ENCODE measurements around the gene CELA2A. TPM values are rescaled to one million over a fixed set of nuclear protein-coding genes. Genes with fewer than 3 reads are reported as not detected.

The CELA2A gene
- total and polyA plus RNA-seq, 10 of the 15 experiments (the other 5 are each of a cell fraction or from before 2014, with no cell fraction given) = 0.90 TPM; not detected in 9

GRCh38 chr1:15439325-15439724, 17.2 kb upstream of the CELA2A start:
- no peaks in the 10 kb centered on the region; a peak in 1 of 4 replicates for H3K27me3 ChIP-seq (replicated peaks in 1 of 2; ENCODE audit: control insufficient read depth in 2 of 2, insufficient read depth in 2 of 2, low read length in 1 of 2)
- intact Hi-C loops (cut with micrococcal nuclease; ENCODE audit: unreplicated experiment) (loop anchor here (5.0 kb wide), 1 partner anchor 303 kb away; the partner anchor contains the start of gene TMEM82), in situ Hi-C loops (cut with MboI) (no loop called here)
- TF ChIP-seq MTA2 (IDR thresholded peaks at IDR 0.05; ENCODE audit: low read depth) (no peak), SMC3 (IDR thresholded peaks at IDR 0.05; ENCODE audit: borderline replicate concordance, low read length) (no peak)
- no peak overlapping the region for H3K27ac ChIP-seq (ENCODE audit: control insufficient read depth, insufficient read depth)
- H3K9ac ChIP-seq (ENCODE audit: control insufficient read depth, insufficient read depth, low read length) = no peak overlapping the region
- H3K9me3 ChIP-seq (replicated peaks; ENCODE audit: control insufficient read depth, insufficient read depth, low read length) = no peaks in the 10 kb centered on the region
- H4K20me1 ChIP-seq (ENCODE audit: control insufficient read depth, insufficient read depth) = no peaks in the 10 kb centered on the region
- H3K79me2 ChIP-seq (ENCODE audit: control insufficient read depth, insufficient read depth, low read length) = no peaks in the 10 kb centered on the region
- ATAC-seq = no peak
- SMC1A ChIA-PET (ENCODE audit: uncharacterized antibody, unreplicated experiment) = no interaction called here
- no peak overlapping the region for H3K4me3 ChIP-seq
- no peak overlapping the region for H3K4me2 ChIP-seq (ENCODE audit: control insufficient read depth, insufficient read depth)
- RAD21 ChIA-PET (ENCODE audit: unreplicated experiment) = no interaction called here
- FAIRE-seq = no peak
- no peak for DNase-seq (ENCODE audit: low read depth, low spot score)
- no peak overlapping the region for H2AFZ ChIP-seq (ENCODE audit: control insufficient read depth, low read depth, low read length)
- POLR2A ChIA-PET = no interaction called here
- H3K36me3 ChIP-seq (ENCODE audit: control insufficient read depth in 2 of 2, insufficient read depth in 2 of 2, low read length in 1 of 2) = no peaks in the 10 kb centered on the region
- 86% methylated on average over 13 of the region's 14 CpGs for WGBS (ENCODE audit: insufficient coverage, insufficient replicate concordance, low lambda C conversion rate, missing lambda C conversion rate)
- CTCF ChIA-PET = interaction anchor here (1.0 kb wide), 1 partner anchor 116 kb away, joined by 4 read pairs; no protein-coding TSS in a partner anchor
- BruUV-seq (replicated peaks) = no TSS peak
- no peaks in the 10 kb centered on the region for H3K4me1 ChIP-seq (ENCODE audit: control insufficient read depth, insufficient read depth, low read length)

GRCh38 chr1:15440357-15440756, 16.2 kb upstream of the CELA2A start:
- ChIA-PET CTCF (interaction anchor here (1.6 kb wide), 2 partner anchors 8 to 117 kb away, joined by 4 to 6 read pairs; no protein-coding TSS in a partner anchor), SMC1A (ENCODE audit: uncharacterized antibody, unreplicated experiment) (no interaction called here), POLR2A (no interaction called here), RAD21 (ENCODE audit: unreplicated experiment) (no interaction called here)
- DNase-seq (ENCODE audit: low read depth, low spot score) (no peak), ATAC-seq (no peak), FAIRE-seq (no peak)
- H3K4me1 ChIP-seq (ENCODE audit: control insufficient read depth, insufficient read depth, low read length) = no peaks in the 10 kb centered on the region
- no peaks in the 10 kb centered on the region for H4K20me1 ChIP-seq (ENCODE audit: control insufficient read depth, insufficient read depth)
- no peaks in the 10 kb centered on the region for H3K36me3 ChIP-seq (ENCODE audit: control insufficient read depth in 2 of 2, insufficient read depth in 2 of 2, low read length in 1 of 2)
- TF ChIP-seq TAF1 (IDR thresholded peaks at IDR 0.05; ENCODE audit: borderline replicate concordance, low read depth, low read length) (no peak), CREB1 (IDR thresholded peaks at IDR 0.05; ENCODE audit: low read depth) (no peak), NRF1 (conservative IDR thresholded peaks at IDR 0.05; ENCODE audit: low read depth, low read length) (no peak), KDM1A (IDR thresholded peaks at IDR 0.05; ENCODE audit: borderline replicate concordance) (no peak), TCF12 (IDR thresholded peaks at IDR 0.05; ENCODE audit: low read depth, low read length) (no peak), NFYA (IDR thresholded peaks at IDR 0.05; ENCODE audit: borderline replicate concordance, low read depth, low read length) (no peak)
- no peak overlapping the region for H3K4me2 ChIP-seq (ENCODE audit: control insufficient read depth, insufficient read depth)
- no peaks in the 10 kb centered on the region for H3K9me3 ChIP-seq (replicated peaks; ENCODE audit: control insufficient read depth, insufficient read depth, low read length)
- no peaks in the 10 kb centered on the region for H3K79me2 ChIP-seq (ENCODE audit: control insufficient read depth, insufficient read depth, low read length)
- H3K27me3 ChIP-seq (replicated peaks in 1 of 2; ENCODE audit: control insufficient read depth in 2 of 2, insufficient read depth in 2 of 2, low read length in 1 of 2) = no peaks in the 10 kb centered on the region; a peak in 1 of 4 replicates
- H2AFZ ChIP-seq (ENCODE audit: control insufficient read depth, low read depth, low read length) = no peak overlapping the region
- BruUV-seq (replicated peaks) = no TSS peak
- in situ Hi-C loops (cut with MboI) = no loop called here
- H3K4me3 ChIP-seq = no peak overlapping the region
- intact Hi-C loops (cut with micrococcal nuclease; ENCODE audit: unreplicated experiment) = no loop called here
- H3K9ac ChIP-seq (ENCODE audit: control insufficient read depth, insufficient read depth, low read length) = no peak overlapping the region
- no peak overlapping the region for H3K27ac ChIP-seq (ENCODE audit: control insufficient read depth, insufficient read depth)
- WGBS (ENCODE audit: insufficient coverage, insufficient replicate concordance, low lambda C conversion rate, missing lambda C conversion rate) = 68% methylated on average over 11 of the region's 13 CpGs
